ENCODE data around the gene TNK2. TPM values are rescaled to one million over a fixed set of nuclear protein-coding genes. Genes with fewer than 3 reads are reported as not detected.

TNK2 gene
- total and polyA plus RNA-seq, 2 donors (not counting 1 experiment from before 2014, with no cell fraction given), result 131 to 198 TPM

GRCh38 chr3:195835791-195836190 lies 72.6 kb downstream of the TNK2 start:
- no peak overlapping the region for H3K27ac Mint-ChIP-seq
- no peaks in the 10 kb centered on the region for H4K20me1 ChIP-seq (ENCODE audit: control insufficient read depth, insufficient read depth, low read length, poor library complexity, severe bottlenecking)
- no peaks in the 10 kb centered on the region for H3K36me3 ChIP-seq (replicated peaks in 1 of 2; ENCODE audit: control extremely low read depth in 1 of 2, control insufficient read depth in 1 of 2, extremely low read depth in 1 of 2, insufficient read depth in 2 of 2, low read length in 1 of 2)
- no peak overlapping the region for H3K27ac ChIP-seq (ENCODE audit: low read length in 2 of 2)
- H3K4me1 Mint-ChIP-seq, result peaks cover 7% of the 10 kb centered on the region
- intact Hi-C loops (cut with micrococcal nuclease), result no loop called here
- H3K27me3 ChIP-seq (replicated peaks in 1 of 4; ENCODE audit: control extremely low read depth in 1 of 4, control insufficient read depth in 3 of 4, insufficient read depth in 4 of 4, low read length in 3 of 4), result peaks cover 0 to 4% (median 0%) of the 10 kb centered on the region in 4 experiments
- 93% methylated on average over 13 of the region's 14 CpGs for WGBS (ENCODE audit: insufficient coverage)
- H3K9me3 Mint-ChIP-seq (ENCODE audit: insufficient read depth), result no peaks in the 10 kb centered on the region
- no peak overlapping the region for H3K4me3 ChIP-seq (ENCODE audit: control extremely low read depth in 1 of 5, extremely low read depth in 1 of 5, insufficient read depth in 1 of 5, low read depth in 2 of 5, low read length in 4 of 5)
- no peaks in the 10 kb centered on the region for H3K79me2 ChIP-seq (ENCODE audit: control insufficient read depth, insufficient read depth, low read length)
- no peak for ATAC-seq (ENCODE audit: low read depth)
- no peak for DNase-seq
- H3K9me3 ChIP-seq (ENCODE audit: control extremely low read depth in 1 of 3, control insufficient read depth in 2 of 3, insufficient read depth in 1 of 3, low read length in 2 of 3), result no peaks in the 10 kb centered on the region
- H3K27me3 Mint-ChIP-seq, result no peaks in the 10 kb centered on the region
- no peak overlapping the region for H3K9ac ChIP-seq (ENCODE audit: low read length)
- CTCF ChIA-PET, result no interaction called here
- POLR2A ChIA-PET, result no interaction called here
- TF ChIP-seq, protein P1, sequence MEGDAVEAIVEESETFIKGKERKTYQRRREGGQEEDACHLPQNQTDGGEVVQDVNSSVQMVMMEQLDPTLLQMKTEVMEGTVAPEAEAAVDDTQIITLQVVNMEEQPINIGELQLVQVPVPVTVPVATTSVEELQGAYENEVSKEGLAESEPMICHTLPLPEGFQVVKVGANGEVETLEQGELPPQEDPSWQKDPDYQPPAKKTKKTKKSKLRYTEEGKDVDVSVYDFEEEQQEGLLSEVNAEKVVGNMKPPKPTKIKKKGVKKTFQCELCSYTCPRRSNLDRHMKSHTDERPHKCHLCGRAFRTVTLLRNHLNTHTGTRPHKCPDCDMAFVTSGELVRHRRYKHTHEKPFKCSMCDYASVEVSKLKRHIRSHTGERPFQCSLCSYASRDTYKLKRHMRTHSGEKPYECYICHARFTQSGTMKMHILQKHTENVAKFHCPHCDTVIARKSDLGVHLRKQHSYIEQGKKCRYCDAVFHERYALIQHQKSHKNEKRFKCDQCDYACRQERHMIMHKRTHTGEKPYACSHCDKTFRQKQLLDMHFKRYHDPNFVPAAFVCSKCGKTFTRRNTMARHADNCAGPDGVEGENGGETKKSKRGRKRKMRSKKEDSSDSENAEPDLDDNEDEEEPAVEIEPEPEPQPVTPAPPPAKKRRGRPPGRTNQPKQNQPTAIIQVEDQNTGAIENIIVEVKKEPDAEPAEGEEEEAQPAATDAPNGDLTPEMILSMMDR (IDR thresholded peaks at IDR 0.05), result no peak
- TF ChIP-seq EZH2 (IDR thresholded peaks at IDR 0.05; ENCODE audit: borderline replicate concordance, insufficient read depth, low read depth, low read length, poor library complexity, severe bottlenecking), result no peak
- no peak overlapping the region for H3K4me2 ChIP-seq (replicated peaks; ENCODE audit: low read depth, low read length, poor library complexity, severe bottlenecking)
- no peak overlapping the region for H3K4me3 Mint-ChIP-seq
- H3K4me1 ChIP-seq (ENCODE audit: control insufficient read depth in 2 of 2, insufficient read depth in 2 of 2, low read length in 2 of 2), result peaks cover 0 to 7% of the 10 kb centered on the region in 2 donors
- no peak overlapping the region for H2AFZ ChIP-seq (ENCODE audit: insufficient read depth, low read depth, low read length, poor library complexity, severe bottlenecking)

- whole genome bisulfite sequencing (ENCODE audit: insufficient coverage), result 92% methylated on average over 28 of the region's 29 CpGs
- Mint-ChIP-seq H3K27ac (no peak overlapping the region), H3K4me3 (no peak overlapping the region), H3K9me3 (ENCODE audit: insufficient read depth) (no peaks in the 10 kb centered on the region), H3K4me1 (peaks cover 7% of the 10 kb centered on the region), H3K27me3 (peaks cover 3% of the 10 kb centered on the region)
- peaks cover 0 to under 1% (median 0%) of the 10 kb centered on the region in 3 donors for H3K9me3 ChIP-seq (ENCODE audit: control extremely low read depth in 1 of 3, control insufficient read depth in 2 of 3, insufficient read depth in 1 of 3, low read length in 2 of 3)
- H3K9ac ChIP-seq (ENCODE audit: low read length), result no peak overlapping the region
- H4K20me1 ChIP-seq (ENCODE audit: control insufficient read depth, insufficient read depth, low read length, poor library complexity, severe bottlenecking), result no peaks in the 10 kb centered on the region
- no peak overlapping the region for H2AFZ ChIP-seq (ENCODE audit: insufficient read depth, low read depth, low read length, poor library complexity, severe bottlenecking)
- TF ChIP-seq EZH2 (IDR thresholded peaks at IDR 0.05; ENCODE audit: borderline replicate concordance, insufficient read depth, low read depth, low read length, poor library complexity, severe bottlenecking), result no peak
- TF ChIP-seq, protein P1 (IDR thresholded peaks at IDR 0.05), result no peak
- CTCF ChIA-PET, result no interaction called here
- intact Hi-C loops (cut with micrococcal nuclease), result no loop called here
- POLR2A ChIA-PET, result no interaction called here
- H3K79me2 ChIP-seq (ENCODE audit: control insufficient read depth, insufficient read depth, low read length), result no peaks in the 10 kb centered on the region
- H3K4me2 ChIP-seq (replicated peaks; ENCODE audit: low read depth, low read length, poor library complexity, severe bottlenecking), result no peak overlapping the region
- no peak overlapping the region for H3K27ac ChIP-seq (ENCODE audit: low read length in 2 of 2)
- no peak for ATAC-seq (ENCODE audit: low read depth)
- H3K4me1 ChIP-seq (ENCODE audit: control insufficient read depth in 2 of 2, insufficient read depth in 2 of 2, low read length in 2 of 2), result peaks cover 0 to 7% of the 10 kb centered on the region in 2 donors
- no peak for DNase-seq
- H3K36me3 ChIP-seq (replicated peaks in 1 of 2; ENCODE audit: control extremely low read depth in 1 of 2, control insufficient read depth in 1 of 2, extremely low read depth in 1 of 2, insufficient read depth in 2 of 2, low read length in 1 of 2), result no peaks in the 10 kb centered on the region
- peaks cover 0 to 4% (median 0%) of the 10 kb centered on the region in 4 experiments for H3K27me3 ChIP-seq (replicated peaks in 1 of 4; ENCODE audit: control extremely low read depth in 1 of 4, control insufficient read depth in 3 of 4, insufficient read depth in 4 of 4, low read length in 3 of 4)
- no peak overlapping the region for H3K4me3 ChIP-seq (ENCODE audit: control extremely low read depth in 1 of 5, extremely low read depth in 1 of 5, insufficient read depth in 1 of 5, low read depth in 2 of 5, low read length in 4 of 5)
These were observed 73.4 kb downstream of the TNK2 start for GRCh38 chr3:195834675-195835583.
